Activated naive CD8-positive, alpha-beta T cell treated with anti-CD3 and anti-CD28 coated beads, Interleukin-2, amount 50 U/mL, for 16 hours (primary cell): ENCODE measurements around the gene TOGARAM2.

Experiments used
- DNase-seq: peaks from one replicate; pipeline ENCODE4 v3.0.0-alpha.2; 2020; ENCODE audit warnings: low read depth, low spot score

TOGARAM2 gene

DNA sequence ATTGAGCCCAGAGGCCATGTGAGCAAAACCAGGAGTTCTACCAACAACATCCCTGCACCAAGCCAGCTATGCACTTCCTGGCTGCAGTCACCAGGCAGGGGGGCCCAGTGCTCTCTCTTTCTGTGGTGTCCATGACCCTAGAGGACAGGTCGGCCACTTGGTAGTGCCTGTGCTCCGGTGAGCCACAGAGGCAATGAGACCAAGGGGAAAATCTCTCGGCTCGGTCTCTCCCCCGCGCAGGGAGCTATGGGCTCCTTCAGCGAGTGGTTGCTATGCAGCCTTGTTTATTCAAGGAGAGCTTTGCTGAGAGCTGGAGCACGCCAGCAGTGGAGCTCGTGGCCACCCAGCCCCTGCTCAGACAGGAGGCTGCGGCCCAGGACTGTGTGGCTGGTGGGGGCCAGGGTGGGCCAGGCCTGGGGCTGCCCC lies at the start of gene TOGARAM2:
TSS of gene TOGARAM2 (plus strand) at position 283 of the 426 bp plus-strand sequence. CDS start 13,537 bp downstream, outside the sequence.
- DNase-seq: no peak

DNA sequence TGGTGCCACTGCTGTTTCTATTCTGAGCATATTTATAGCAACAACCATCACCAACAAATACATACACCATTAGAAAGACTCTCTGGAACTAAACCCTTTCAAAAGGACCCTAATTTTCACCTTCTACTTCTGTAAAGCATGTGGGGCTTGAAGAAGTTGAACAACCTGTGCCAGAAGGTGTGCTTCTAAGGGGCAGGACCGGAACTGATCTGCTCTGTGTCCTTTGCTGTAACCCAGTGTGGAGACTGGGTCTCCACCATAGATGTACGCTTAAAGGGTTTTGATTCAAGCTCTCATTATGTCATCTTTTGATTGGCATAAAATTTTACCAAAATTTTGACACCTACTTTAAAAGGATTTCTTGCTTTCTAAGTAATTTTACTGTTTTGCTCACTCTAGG lies 46.3 kb upstream of the TOGARAM2 start:
- no peak for DNase-seq

DNA sequence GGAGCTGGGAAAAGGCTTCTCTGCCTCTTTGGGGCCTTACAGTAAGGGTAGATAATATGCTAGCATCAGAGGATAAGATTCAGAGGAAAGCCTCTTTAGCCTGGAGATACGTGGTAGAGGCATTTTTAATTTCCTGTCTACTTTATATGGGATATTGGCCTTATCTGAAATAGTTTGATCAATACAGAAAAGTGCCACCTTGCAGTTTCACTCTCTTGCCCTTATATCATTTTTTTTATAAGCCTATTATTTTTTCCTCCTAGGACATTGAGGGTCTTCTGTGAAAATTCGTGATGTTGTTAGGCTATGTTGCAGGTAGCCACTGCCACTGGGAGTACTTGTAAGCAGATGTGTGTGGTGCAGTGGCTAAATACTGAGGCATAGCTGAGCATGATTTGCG lies 40.1 kb upstream of the TOGARAM2 start:
- DNase-seq: no peak

DNA sequence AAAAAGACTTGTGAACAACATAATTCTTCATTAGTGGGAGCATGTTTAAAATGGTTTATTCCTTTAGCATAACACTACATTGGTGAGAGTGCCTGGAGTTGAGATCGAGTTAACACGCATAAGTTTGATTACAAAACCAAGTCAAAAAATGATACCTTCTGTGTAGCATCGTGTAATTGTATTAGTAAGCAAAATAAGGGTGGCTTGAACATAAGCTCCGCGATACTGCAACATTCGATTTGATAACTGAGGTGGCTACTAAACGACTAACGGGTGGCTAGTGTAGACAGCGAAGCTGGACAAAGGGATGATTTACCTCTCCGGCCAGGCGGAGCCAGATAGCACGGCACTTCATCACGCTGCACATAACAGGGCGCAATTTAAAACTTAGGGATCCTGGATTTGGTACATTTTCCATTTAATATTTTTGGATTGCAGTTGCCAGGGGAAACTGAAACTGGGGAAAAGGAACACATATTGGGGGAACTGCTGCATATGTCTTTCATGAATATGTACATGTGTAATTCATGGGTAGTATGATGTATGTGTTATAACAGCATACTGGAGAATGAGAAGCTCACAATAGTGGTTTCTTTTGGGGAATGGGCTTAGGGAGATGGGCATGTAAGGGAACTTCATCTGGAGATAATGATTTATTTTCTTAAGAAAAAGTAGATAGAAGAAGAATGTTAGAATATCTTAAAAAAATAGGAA lies 36.4 kb upstream of the TOGARAM2 start:
- DNase-seq: no peak

DNA sequence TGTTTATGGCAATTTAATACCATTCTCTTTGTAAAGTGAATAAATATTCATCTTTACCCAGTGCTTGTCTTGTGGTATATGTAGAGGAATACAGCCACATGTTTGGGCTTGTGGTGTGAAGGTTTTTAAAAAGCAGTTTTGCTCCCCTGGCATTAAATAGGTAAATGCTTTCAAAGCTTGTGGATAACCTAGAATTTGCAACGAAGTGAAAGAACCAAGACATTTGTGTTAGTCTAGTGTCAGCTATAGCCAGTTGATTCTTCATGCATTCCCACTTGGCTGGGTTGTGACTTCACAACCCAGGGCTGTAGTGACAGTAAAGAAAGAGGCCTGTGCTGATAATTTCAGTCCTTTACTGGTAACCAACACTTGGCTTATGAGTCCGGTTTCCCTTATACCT lies 32.9 kb upstream of the TOGARAM2 start:
- DNase-seq: no peak

DNA sequence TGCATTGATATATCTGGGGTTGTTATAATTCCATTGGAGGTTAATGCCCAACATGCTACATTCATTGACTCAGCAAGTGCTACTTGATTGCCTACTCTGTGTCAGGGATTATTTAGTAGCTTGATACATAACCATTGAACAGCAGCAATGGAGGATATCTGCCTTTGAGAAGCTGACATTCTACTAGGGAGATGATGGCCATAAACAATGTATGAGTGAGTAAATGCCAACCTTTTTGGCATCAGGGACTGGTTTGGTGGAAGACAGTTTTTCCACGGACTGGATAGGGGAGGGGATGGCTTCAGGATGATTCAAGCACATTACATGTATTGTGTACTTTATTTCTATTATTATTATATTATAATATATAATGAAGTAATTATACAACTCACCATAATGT lies 31.9 kb upstream of the TOGARAM2 start:
- no peak for DNase-seq

DNA sequence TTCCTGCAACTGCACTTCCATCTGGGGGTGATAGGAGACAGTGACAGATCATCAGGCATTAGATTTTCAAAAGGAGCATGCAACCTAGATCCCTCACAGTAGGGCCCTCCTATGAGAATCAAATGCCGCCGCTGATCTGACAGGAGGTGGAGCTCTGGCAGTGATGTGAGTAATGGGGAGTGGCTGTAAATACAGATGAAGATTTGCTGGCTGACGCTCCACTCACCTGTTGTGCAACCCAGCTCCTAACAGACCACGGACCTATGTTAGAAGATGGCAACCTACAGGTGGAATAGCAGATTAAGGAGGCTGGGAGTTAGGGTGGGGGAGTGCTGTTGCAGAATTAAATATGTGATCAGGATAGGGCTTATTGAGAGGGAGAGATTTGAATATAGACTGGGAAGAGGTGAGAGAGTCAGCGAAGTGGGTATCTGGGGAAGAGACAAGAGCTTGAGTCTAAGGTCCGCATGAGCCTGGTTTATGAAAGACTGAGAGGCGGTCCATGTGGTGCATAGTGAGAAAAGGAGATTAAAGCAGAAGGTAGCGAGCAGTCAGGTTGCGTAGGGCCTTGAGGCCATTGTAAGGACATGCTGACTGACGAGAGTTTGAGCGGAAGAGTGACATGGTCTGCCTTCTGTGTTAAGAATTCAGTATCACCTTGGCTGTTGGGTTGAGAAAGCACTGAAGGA lies 31.3 kb upstream of the TOGARAM2 start:
- no peak for DNase-seq

DNA sequence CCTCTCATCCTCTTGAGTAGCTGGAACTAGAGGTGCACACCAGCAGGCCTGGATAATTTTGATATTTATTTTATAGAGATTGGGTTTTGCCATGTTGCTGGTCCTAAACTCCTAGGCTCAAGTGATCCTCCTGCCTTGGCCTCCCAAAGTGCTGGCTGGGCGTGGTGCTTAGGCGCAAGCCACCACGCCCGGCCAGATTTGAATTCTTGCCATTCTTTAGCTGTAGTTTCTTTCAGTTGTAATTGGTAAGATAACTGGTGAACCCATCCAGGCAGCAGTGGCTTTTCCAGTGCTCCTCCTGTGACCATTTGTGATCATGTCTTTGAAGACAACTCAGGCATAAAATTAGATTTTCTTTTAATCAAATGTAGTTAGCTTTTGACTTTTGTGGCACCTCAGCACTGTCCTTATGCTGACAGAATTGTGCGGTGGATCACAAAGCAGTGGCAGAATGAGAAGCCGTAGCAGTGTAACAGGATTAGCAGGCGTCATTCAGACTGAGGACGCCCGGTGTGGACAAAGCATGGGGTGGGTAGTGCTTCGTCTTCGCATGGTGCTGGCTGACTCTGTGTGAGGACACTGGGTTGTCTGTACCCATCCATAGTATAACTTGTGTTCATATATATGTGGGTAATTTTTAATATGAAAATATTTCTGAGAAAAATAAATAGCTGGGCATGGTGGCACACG lies 30.0 kb upstream of the TOGARAM2 start:
- no peak for DNase-seq

DNA sequence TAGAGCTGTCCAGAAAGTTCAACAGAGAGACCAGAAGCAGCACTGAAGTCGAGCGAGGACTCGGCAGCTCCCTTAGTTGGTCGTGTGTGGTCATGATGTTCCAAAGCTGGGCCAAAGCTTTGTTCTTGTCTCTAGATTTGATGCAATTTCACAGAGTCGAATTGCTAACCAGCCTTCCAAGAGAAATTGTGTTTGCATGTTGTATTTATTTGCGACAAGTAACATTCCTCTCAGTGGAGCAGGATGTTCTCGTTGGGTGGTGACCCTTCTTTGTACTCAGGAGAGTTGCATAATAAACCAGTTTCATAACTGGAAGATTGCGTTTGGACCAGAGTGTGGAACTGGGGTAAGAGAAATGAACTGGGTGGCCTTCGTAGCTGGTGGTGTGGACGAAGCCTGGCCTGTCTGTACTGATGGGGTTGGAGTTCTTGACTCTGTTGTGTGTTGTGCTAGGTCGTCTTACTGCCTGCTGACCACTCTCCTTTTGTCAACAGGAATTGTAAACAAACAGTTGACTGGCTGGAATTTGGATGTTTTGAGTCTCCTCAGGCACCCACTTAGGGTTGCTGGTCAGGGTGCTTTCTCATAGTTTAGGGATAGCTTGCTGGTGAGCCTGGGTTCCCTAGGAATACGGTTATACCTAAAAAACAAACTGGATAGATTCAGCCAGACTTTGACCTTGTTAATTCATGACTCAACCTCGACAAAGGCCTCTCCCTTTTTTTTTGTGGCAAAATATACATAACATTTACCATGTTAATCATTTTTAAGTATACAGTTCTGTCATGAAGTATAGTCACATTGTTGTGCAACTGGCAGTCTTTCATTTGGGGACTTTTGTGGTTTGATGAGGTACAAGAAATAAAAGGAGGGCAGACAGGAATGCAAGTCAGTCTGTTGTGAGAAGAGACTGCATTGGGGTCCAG lies 28.9 kb upstream of the TOGARAM2 start:
- no peak for DNase-seq

DNA sequence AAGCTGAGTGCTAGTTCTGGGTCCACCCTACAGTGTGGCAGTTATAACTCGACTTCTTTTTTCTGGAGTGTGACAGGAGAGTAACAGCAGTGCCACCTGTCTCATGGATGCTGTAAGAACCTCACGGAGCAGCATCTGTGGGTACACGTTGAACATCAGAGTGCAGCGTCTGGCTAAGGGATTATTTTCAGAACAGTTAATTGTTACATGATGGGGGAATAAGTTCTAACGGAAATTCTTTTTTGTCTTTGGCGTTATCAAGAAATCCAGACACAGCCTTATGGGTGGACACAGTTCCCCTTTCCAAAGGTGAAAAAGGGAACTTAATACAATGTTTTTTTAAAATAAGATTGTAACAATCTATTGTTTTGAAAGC lies 28.3 kb upstream of the TOGARAM2 start:
- no peak for DNase-seq

DNA sequence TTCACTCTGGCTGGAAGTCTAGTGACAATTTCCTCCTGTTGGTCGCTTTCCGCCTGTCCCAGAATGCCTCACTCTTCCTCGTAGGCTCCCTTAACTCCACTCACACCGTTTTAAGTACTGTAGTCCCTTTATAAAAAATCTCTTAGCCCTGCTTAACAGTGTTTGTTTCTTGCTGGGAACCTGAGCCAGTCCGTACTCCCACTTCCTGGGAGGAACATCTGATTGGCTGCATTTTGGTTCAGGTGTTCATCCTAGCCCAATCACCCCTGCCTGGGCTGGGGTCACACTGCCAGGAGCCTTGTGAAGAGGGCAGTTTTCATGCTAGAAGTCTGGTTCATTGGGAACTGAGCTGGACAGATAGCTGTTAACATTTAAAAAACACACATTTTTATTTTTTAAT lies 25.6 kb upstream of the TOGARAM2 start:
- no peak for DNase-seq

DNA sequence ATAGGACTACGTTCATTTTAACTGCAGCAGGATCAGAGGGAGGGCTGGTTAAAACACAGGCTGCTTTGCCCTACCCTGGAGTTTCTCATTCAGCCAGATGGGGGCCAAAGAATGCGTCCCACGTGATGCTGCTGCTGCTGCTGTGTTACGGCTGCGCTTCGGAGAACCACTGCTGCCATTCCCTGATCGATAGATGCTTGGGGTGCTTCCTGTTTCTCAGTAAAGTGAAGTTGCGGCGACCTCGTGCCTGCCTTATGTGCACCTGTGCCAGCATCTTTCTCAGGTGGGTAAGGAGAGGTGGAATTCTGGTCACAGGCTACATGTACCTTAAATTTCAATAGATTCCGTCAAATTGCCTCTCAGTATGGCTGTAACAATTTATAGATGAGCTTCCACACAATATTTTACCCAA lies 24.7 kb upstream of the TOGARAM2 start:
- peak; percentile 19 for DNase-seq

DNA sequence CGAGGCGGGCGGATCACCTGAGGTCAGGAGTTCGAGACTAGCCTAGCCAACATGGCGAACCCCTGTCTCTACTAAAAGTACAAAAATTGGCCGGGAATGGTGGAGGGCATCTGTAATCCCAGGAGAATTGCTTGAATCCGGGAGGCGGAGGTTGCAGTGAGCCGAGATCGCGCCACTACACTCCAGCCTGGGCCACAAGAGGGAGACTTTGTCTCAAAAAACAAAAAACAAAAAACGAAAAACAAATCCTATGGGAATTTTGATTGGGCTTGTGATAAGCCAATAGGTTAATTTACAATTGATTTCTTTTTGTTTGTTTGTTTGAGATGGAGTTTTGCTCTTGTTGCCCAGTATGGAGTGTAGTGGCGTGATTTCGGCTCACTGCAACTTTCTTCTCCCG lies 24.2 kb upstream of the TOGARAM2 start:
- no peak for DNase-seq

DNA sequence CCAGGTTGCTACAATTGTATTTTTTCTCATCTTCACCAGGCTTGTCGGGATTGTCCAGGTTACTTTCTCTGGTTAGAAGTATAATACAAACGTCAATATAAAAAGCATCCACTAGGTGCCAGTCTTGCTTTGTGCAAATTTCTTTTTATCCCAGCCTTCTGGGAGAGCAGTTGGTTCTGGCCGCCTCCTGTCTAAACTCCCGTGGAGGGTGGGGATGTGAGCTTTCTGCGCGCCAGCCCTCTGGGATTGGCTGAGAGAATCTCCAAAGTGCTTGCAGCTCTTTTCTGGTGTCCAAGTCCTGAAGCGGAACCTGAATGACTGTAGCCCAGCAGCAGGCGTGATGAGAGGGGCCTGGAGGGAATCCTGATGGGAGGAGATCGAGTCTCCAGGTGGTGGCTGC lies 22.4 kb upstream of the TOGARAM2 start:
- no peak for DNase-seq

DNA sequence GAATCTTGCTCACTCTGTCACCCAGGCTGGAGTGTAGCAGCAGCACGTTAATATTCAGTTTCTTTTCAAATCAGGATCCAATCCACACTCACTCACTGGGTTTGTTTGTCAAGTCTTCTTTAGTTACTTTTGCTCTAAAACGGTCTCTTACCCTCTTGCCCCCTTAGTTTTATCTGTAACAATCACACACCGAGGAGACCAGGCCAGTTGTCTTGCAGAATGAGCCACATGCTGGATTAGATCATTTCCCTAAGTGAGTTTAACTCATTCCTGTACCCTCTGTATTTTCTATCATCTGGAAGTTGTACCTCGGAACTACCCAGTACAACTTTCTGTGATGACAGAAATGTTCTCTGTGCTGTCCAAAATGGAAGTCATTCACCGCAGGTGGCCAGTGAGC lies 20.7 kb upstream of the TOGARAM2 start:
- no peak for DNase-seq

DNA sequence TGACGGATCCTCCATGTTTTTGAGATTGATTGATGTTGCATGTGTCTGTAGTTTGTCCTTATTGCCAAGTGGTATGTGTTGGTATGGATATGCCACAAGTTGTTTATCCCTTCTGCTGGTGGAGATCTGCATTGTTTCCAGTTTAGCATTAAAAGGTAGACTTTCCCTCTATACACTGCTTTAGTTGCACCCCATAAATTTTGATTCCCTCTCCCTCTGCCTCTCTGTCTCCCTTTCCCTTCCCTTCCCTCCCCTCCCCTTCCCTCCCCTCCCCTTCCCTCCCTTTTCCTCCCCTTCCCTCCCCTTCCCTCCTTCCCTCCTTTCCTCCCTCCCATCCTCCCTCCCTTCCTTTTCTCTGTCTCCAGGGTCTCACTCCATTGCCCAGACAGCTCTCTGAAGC lies 18.6 kb upstream of the TOGARAM2 start:
- no peak for DNase-seq

DNA sequence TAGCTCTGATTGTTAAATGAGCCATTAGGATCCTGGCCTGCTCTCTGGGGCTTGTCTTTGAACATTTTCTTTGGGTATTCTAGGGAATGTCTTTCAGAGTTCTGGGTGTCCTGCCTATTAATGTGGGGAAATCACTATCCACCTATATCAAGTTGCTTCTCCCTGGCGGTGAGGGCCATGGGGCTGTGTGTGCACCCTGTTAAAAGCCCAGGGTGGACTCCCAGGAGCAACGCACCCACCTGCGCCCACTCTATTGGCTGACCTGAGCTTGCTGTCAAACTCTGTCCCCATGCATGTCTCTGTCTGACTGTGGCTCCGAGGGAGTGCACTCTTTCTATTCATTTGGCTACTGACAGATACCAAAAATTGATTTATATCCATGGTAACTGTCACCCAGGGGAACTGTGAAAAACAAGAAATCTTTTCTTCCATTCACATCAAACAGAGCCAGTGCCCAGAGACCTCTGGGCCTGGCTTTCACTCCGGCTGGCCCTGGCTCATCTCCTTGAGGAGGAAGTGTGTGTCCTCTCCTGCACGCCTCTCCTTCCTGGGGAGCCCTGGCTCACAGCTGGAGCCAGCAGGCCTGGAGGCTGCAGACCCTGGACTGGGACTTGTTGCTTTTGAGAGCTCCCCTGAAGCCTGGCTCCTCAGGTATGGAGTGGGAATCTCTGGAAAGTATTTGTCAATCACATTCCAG lies 10.5 kb upstream of the TOGARAM2 start:
- no peak for DNase-seq

DNA sequence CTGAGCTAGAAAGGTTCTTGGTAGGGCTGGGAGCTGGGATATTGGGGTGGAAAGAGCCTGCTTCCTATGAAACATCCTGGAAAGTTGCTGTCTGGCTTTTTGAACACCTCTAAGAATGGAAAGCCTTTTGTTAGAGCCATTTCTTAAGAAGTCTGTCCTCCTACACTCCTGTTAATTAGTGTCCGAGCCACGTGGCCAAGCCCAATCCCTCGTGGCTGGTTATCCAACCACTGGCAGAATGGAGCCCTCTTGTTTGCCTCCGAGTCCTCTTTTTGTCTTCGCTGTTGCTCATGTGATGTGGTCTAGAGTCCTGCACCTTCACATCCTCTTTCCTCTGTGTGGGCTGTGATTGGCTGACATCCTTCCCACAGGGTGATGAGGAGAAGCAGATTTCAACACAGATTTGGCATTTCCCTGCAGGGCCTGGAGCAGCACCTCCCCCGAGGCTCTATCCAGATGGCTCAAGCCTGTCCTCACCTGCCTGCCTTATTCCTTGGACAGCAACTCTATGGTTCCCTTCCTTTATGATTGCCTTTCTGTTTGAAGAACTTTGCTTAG lies 8.2 kb upstream of the TOGARAM2 start:
- DNase-seq: no peak

DNA sequence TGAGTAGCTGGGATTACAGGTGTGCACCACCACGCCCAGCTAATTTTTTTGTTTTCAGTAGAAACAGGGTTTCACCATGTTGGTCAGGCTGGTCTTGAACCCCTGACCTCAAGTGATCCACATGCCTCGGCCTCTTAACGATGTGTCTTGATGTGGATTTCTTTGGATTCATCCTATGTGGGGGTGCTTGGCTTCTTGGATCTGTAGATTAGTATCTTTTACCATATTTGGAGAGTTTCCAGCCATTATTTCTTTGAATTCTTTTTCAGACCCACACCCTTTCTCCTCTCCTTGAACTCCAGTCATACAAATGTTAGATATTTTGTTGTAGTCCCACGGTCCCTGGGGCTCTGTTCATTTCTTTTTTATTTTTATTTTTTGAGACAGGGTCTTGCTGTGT lies 6.8 kb upstream of the TOGARAM2 start:
- DNase-seq: no peak

DNA sequence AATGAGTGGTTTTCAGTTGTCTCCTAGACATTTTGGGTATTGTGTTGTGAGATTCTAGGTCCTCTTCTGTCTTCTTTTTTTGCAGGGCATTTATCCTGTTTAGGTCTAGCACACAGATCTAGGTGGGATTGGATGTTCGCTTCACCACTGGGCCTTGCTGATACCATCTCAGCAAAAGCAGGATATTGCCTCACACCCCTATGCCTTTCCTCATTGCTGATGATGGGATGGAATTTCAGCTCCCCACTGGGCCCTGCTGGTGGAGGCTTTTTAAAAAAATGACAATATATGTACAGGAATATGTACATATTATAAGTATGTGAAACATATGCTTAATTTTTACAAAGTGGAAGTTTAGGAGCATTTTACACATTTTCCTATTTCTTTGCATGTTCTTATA lies 5.4 kb upstream of the TOGARAM2 start:
- DNase-seq: no peak

DNA sequence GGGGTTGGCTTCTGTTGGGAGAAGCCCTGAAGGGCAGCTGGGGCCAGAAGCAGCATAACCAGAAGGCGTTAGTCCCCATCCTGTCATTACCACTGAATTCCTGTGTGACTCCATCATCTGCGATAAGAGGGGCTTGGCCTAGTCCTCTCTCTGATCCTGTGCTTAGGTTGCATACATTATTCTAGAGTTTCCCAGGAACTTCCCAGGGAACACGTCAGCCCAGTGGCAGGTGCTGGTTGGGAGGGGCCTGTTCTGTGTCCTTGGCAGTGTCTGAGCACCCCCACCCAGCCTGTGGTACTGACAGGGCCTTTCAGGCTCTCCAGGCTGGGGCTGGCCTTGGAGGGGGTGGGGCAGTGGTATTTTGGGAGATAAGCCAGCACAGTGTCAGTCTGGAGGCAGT lies 4.5 kb upstream of the TOGARAM2 start:
- no peak for DNase-seq
